ENCODE measurements around the gene R3HDM1. TPM values are rescaled to one million over a fixed set of nuclear protein-coding genes. Genes with fewer than 3 reads are reported as not detected.
"Not testable (repeated sequence)": the region's sequence is repeated elsewhere in the genome, so short reads cannot be mapped to it uniquely, and the experiment has no call there.

Gene R3HDM1
- total and polyA plus RNA-seq, 2 donors, result 13.5 to 27.5 TPM

DNA sequence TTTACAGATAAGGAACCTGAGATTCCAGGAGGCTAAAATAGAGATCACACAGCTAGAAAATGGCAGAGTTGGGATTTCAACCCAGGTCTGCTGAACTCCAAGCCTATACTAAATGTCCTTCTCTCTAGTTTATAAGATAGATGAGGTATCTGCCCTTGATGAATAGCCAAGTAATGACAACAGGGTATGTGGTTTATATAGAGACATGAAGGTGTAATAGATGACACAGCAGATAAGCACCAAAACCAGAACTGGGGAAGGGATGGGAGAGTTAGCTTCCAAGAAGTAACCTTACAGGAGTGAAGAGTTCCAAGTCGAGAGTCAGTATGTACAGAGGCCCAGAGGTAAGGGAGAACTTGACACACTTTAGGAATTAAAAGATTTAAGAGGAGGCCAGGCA is 105.7 kb downstream of the R3HDM1 start:
- Histone ChIP-seq H3K4me1 (ENCODE audit: insufficient read depth) (no peaks in the 10 kb centered on the region), H3K36me3 (ENCODE audit: insufficient read depth) (no peaks in the 10 kb centered on the region), H3K27ac (ENCODE audit: low read depth) (no peak overlapping the region), H3K4me3 (ENCODE audit: low read depth, low read length) (no peak overlapping the region)
- WGBS, result 93% methylated on average over 1 of the region's 1 CpG
- DNase-seq (ENCODE audit: extremely low spot score), result no peak

DNA sequence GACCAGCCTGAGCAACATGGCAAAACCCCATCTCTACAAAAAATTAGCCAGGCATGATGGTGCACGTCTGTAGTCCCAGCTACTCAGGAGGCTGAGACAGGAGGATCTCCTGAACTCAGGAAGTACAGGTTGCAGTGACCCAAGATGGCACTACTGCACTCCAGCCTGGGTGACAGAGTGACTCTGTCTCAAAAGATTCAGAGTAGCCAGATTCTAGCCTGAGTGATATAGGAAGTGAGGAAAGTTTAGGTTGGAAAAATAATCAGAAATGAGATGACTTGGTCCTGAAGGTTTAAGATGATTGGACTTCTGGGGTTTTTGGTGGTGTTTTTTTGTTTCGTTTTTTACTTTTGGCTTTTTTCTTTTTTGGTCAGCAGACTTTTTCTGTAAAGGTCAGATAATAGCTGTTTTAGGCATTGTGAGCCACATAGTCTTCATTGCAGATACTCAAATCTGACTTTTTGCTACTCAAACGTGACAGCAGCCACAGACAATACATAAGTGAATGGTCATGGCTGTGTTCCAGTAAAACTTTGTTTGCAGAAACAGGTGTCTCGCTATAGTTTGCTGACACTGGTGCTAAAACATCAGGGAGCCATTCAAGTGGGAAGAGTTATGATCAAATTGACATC is 106.3 kb downstream of the R3HDM1 start:
- 89% methylated on average over 4 of the region's 4 CpGs for WGBS
- H3K27ac ChIP-seq (ENCODE audit: low read depth), result no peak overlapping the region
- DNase-seq (ENCODE audit: extremely low spot score), result no peak
- H3K4me1 ChIP-seq (ENCODE audit: insufficient read depth), result no peaks in the 10 kb centered on the region
- H3K36me3 ChIP-seq (ENCODE audit: insufficient read depth), result no peaks in the 10 kb centered on the region
- no peak overlapping the region for H3K4me3 ChIP-seq (ENCODE audit: low read depth, low read length)

DNA sequence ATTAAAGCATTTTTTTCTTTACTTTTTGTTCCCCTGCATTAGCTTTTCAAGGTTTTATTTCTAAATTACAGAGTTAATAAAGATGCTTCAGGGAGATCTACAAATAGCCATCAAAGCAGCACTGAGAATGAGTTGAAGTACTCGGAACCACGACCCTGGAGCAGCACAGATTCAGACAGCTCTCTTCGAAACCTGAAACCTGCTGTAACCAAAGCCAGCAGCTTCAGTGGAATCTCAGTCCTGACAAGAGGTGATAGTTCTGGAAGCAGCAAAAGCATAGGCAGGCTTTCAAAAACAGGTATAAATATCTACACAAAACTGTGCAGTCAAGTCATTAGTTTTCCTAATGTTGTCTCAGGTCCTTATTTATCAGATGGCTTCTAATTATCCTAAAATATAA is 107.5 kb downstream of the R3HDM1 start:
- no peak overlapping the region for H3K4me3 ChIP-seq (ENCODE audit: low read depth, low read length)
- no peaks in the 10 kb centered on the region for H3K36me3 ChIP-seq (ENCODE audit: insufficient read depth)
- no peaks in the 10 kb centered on the region for H3K4me1 ChIP-seq (ENCODE audit: insufficient read depth)
- WGBS, result 62% methylated on average over 3 of the region's 3 CpGs
- no peak overlapping the region for H3K27ac ChIP-seq (ENCODE audit: low read depth)
- DNase-seq (ENCODE audit: extremely low spot score), result no peak

DNA sequence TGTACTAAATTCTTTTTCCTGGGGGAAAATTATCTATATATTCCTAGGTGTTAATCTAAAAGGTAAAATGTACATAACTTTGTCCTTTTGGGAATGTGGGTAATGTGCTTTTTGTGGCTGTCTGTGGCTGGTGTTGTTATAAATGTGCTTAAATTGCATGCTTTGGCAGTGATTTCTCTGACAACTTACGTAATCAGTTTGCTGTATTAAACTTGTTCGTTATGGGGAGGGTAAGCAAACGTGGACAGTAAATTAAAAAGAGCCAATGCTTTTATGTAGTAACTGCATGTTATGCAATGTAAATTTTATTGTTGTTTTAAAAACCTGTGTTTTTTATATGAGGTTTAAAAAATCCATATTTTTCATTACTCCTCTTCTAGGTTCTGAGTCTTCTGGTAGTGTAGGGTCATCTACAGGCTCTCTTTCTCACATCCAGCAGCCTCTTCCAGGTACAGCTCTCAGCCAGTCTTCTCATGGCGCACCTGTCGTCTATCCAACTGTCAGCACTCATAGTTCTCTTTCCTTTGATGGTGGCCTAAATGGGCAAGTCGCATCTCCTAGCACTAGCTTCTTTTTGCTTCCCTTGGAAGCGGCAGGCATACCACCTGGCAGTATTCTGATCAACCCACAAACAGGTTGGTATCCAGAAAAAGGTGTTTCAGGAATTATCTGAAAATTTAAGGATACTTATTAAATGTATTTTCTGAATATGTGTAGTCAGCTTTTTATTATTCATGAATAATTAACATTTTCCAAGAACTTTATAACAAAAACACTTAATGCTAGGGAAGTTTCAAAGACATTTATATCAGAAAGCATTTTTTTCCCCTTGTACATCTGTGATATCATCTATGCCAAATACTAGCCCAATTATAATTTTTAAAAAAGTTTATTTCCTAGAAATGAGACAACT is 110.1 kb downstream of the R3HDM1 start:
- no peak overlapping the region for H3K4me3 ChIP-seq (ENCODE audit: low read depth, low read length)
- no peak for DNase-seq (ENCODE audit: extremely low spot score)
- H3K4me1 ChIP-seq (ENCODE audit: insufficient read depth), result no peaks in the 10 kb centered on the region
- 94% methylated on average over 7 of the region's 7 CpGs for WGBS
- H3K36me3 ChIP-seq (ENCODE audit: insufficient read depth), result no peaks in the 10 kb centered on the region
- no peak overlapping the region for H3K27ac ChIP-seq (ENCODE audit: low read depth)

DNA sequence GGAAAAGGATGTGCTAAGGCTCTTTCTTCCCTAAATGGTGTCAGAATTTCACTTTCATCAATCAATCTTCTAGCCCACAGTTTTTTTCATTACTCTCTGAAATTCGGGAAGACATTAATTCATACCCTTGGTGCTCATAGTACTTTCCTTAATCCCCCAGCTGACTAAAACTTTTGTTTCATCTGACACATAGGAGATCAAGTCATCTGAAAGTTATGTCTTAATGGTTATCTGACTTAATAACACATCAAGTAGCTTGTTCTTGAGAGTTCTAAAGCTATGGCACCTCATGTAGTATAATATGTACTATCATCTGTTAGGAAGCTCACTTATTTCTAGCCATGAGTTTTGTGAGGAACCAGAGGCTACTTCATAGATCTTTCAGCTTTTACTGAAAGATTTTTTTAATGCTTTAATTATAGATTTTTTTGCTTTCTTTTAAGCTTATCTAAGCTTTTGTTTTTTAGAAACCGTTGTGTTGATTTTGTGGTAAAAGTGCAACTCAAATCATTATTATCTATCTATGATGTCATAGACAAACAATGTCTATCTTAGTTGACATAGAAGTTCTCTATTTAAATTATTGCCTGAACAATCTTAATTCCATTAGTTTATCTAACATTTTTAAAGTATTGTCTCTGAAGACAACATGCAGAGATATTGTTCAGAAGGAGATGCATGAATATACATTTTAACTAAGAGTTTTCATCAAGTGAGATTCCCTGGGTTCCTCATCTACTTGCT is 116.7 kb downstream of the R3HDM1 start:
- H3K36me3 ChIP-seq (ENCODE audit: insufficient read depth), result peaks cover 2% of the 10 kb centered on the region
- no peak for DNase-seq (ENCODE audit: extremely low spot score)
- no peaks in the 10 kb centered on the region for H3K4me1 ChIP-seq (ENCODE audit: insufficient read depth)
- WGBS, result 84% methylated on average over 2 of the region's 2 CpGs
- H3K4me3 ChIP-seq (ENCODE audit: low read depth, low read length), result no peak overlapping the region
- H3K27ac ChIP-seq (ENCODE audit: low read depth), result no peak overlapping the region

DNA sequence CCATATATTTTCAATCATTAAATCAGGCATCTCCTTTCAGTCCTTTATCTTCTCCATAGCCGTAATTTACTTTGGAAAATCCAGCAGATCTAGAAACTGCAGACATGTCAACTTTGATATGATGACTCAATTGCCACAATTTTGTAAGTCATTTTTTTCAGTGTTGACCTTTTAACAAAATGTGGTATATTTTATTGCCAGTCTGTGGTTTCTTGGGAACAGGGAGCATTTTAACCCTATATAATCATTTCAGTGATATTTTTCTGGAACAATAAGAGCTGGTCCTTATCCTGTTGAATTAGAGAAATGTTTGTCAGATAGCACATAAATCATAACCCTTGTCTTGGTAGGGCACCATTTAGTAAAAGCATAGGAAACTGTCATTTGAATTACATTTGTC is 119.4 kb downstream of the R3HDM1 start:
- DNase-seq (ENCODE audit: extremely low spot score), result no peak
- Histone ChIP-seq H3K4me3 (ENCODE audit: low read depth, low read length) (no peak overlapping the region), H3K4me1 (ENCODE audit: insufficient read depth) (no peaks in the 10 kb centered on the region), H3K27ac (ENCODE audit: low read depth) (no peak overlapping the region), H3K36me3 (ENCODE audit: insufficient read depth) (peaks cover 2% of the 10 kb centered on the region)
- 94% methylated on average over 1 of the region's 1 CpG for WGBS

DNA sequence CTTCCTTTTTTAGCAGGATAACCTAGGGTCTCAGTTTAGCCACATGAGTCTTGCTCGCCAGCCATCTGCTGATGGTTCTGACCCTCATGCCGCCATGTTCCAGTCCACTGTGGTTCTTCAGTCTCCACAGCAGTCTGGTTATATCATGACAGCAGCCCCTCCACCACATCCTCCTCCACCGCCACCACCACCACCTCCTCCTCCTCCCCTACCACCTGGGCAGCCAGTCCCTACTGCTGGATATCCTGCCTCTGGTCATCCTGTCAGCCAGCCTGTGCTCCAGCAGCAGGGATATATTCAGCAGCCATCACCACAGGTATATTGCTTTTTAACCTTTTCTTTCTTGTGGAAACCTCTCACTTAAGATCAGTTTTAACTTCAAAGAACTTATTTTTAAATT is 120.4 kb downstream of the R3HDM1 start:
- DNase-seq (ENCODE audit: extremely low spot score), result no peak
- 98% methylated on average over 3 of the region's 3 CpGs for WGBS
- peaks cover 2% of the 10 kb centered on the region for H3K36me3 ChIP-seq (ENCODE audit: insufficient read depth)

DNA sequence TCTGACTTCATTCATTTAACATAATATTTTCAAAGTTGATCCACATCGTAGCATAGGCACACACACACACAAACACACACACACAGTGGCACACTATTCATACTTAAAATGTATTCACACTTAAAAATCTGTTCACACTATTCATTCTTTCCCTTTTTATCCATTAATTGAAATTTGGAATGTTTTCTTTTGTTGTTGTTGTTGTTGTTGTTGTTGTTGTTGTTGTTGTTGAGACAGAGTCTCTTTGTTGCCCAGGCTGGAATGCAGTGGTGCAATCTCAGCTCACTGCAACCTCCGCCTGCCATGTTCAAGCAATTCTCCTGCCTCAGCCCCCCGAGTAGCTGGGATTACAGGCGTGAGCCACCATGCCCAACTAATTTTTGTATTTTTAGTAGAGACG is 123.0 kb downstream of the R3HDM1 start:
- not testable (repeated sequence) for H3K4me1 ChIP-seq (ENCODE audit: insufficient read depth); H3K4me3 ChIP-seq (ENCODE audit: low read depth, low read length); H3K36me3 ChIP-seq (ENCODE audit: insufficient read depth); H3K27ac ChIP-seq (ENCODE audit: low read depth); DNase-seq (ENCODE audit: extremely low spot score)
- WGBS, result 95% methylated on average over 5 of the region's 5 CpGs

More for the DNA sequence above, 120.4 kb downstream of the R3HDM1 start:
- Histone ChIP-seq H3K27ac (ENCODE audit: low read depth) (no peak overlapping the region), H3K4me1 (ENCODE audit: insufficient read depth) (no peaks in the 10 kb centered on the region), H3K4me3 (ENCODE audit: low read depth, low read length) (no peak overlapping the region)

DNA sequence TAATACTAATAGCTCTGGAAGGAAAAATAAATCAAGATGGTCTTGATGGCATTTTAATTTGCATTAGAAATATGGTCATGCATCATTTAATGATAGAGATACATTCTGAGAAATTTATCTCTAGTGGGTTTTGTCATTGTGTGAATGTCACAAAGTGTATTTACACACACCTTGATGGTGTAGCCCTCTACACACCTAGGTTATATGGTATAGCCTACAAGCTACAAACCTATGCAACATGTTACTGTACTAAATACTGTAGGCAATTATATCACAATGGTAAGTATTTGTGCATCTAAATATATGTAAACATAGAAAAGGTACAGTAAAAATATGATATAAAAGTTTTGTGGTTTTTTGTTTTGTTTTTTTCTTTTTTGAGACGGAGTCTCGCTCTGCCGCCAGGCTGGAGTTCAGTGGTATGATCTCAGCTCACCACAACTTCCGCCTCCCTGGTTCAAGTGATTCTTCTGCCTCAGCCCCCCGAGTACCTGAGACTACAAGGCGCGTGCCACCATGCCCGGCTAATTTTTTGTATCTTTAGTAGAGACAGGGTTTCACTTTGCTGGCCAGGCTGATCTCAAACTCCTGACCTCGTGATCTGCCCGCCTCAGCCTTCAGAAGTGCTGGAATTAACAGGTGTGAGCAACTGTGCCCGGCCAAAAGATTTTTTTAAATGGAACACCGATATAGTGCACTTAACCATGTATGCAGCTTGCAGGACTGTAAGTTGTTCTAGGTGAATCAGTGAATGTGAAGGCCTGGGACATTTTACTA is 126.7 kb downstream of the R3HDM1 start:
- Histone ChIP-seq H3K36me3 (ENCODE audit: insufficient read depth) (peaks cover 2% of the 10 kb centered on the region), H3K4me1 (ENCODE audit: insufficient read depth) (no peaks in the 10 kb centered on the region), H3K27ac (ENCODE audit: low read depth) (no peak overlapping the region), H3K4me3 (ENCODE audit: low read depth, low read length) (no peak overlapping the region)
- no peak for DNase-seq (ENCODE audit: extremely low spot score)
- WGBS, result 88% methylated on average over 12 of the region's 12 CpGs

DNA sequence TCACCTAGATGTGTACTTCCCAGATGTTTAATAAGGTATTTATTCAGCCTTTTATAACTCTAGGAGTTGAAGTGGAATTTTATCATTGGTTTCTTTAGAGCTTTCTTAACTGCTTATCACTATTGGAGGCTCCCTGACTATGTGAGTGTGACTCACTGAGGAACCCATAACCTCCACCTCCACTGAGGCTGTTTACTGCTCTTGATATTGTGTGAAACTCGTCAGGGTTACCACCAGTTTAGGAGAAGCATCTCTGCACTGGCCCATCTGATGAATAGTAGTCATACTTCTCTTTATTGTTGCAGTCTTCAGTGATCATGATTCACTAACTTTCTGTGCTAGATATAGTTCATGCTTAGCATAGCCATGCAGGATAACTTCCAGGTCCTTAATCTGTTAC is 130.8 kb downstream of the R3HDM1 start:
- Histone ChIP-seq H3K4me1 (ENCODE audit: insufficient read depth) (no peaks in the 10 kb centered on the region), H3K36me3 (ENCODE audit: insufficient read depth) (peaks cover 2% of the 10 kb centered on the region), H3K27ac (ENCODE audit: low read depth) (no peak overlapping the region), H3K4me3 (ENCODE audit: low read depth, low read length) (no peak overlapping the region)
- 69% methylated on average over 1 of the region's 1 CpG for WGBS
- no peak for DNase-seq (ENCODE audit: extremely low spot score)

DNA sequence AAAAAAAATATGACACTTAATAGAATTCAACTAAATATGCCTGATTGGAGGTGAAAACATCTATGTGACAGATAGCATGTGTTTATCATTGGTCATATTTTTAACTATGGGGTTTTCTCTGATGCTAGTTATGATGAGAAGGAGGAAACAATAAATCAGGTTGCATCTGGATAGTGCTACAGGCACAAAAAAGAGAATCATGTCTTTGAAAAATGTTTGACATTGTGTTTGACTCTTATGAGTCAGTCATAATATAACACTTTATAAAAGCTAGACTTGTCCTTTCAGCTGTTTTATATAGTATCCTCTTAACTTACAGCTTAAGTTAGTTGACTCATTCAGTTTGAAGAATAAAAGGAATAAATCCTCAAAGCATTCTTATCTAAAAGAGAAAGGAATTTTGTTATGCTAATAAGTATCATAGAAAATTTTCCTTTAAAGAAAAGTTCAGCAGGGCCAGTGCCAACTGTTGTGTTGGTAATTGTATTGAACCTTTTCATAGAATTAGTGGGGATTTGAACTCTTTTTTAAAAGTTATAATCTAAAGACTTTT is 131.9 kb downstream of the R3HDM1 start:
- Histone ChIP-seq H3K27ac (ENCODE audit: low read depth) (no peak overlapping the region), H3K36me3 (ENCODE audit: insufficient read depth) (peaks cover 2% of the 10 kb centered on the region), H3K4me3 (ENCODE audit: low read depth, low read length) (no peak overlapping the region), H3K4me1 (ENCODE audit: insufficient read depth) (no peaks in the 10 kb centered on the region)
- no peak for DNase-seq (ENCODE audit: extremely low spot score)

DNA sequence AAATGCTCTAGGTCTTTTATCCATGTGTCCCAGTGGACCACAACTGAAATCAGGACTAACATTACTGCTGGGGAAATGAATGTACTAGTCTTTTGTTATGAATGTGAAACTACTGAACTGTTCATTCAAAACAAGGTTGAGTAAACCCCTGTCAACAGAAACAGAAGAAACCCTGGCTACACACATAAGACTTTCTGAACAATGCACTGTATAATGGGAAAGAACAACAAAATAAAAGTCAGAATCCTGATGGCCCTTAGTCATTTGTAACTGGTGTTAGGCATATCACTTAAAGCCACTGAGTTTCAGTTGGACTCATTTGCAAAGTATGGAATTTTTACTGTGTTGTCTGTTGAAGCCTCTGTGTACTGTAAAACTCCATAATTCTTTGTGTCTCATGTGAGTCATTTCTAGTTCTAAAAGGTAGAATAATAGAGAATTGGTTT is 133.4 kb downstream of the R3HDM1 start:
- DNase-seq (ENCODE audit: extremely low spot score), result no peak

DNA sequence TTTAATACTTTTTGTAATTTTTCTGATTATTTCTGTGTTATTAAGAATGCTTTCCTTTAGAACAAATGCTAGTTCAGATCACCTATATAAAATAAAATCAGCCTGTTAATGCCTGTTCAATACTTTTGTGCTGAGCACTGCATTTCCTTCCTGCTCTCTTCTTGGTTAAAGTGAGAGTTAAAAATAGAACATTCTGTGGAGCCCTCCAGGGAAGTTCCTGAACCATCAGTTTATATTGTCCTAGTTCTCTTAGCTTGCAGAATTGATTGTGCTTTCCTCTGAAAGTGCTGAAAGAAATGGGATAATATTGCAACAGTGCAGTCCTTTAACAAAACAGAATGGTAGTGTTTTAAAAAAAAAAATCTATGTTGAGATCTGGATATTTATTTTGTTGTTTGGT is 135.8 kb downstream of the R3HDM1 start:
- DNase-seq (ENCODE audit: extremely low spot score), result no peak
- Histone ChIP-seq H3K4me1 (ENCODE audit: insufficient read depth) (no peaks in the 10 kb centered on the region), H3K27ac (ENCODE audit: low read depth) (no peak overlapping the region)

More for the DNA sequence above, 133.4 kb downstream of the R3HDM1 start:
- peaks cover 2% of the 10 kb centered on the region for H3K36me3 ChIP-seq (ENCODE audit: insufficient read depth)
- H3K4me3 ChIP-seq (ENCODE audit: low read depth, low read length), result no peak overlapping the region
- H3K4me1 ChIP-seq (ENCODE audit: insufficient read depth), result no peaks in the 10 kb centered on the region
- no peak overlapping the region for H3K27ac ChIP-seq (ENCODE audit: low read depth)

More for the DNA sequence above, 135.8 kb downstream of the R3HDM1 start:
- no peak overlapping the region for H3K4me3 ChIP-seq (ENCODE audit: low read depth, low read length)
- no peaks in the 10 kb centered on the region for H3K36me3 ChIP-seq (ENCODE audit: insufficient read depth)
